ENCODE data around the gene PPP2R5D.

Gene PPP2R5D

GRCh38 chr6:43016943-43017334, 32.6 kb downstream of the PPP2R5D start:
- Histone ChIP-seq H2AFZ (no peak overlapping the region), H3K27me3 (ENCODE audit: control insufficient read depth, insufficient read depth, low read length) (no peaks in the 10 kb centered on the region), H3K4me3 (ENCODE audit: low read depth, low read length) (no peak overlapping the region), H3K27ac (no peak overlapping the region), H3K36me3 (ENCODE audit: control insufficient read depth, insufficient read depth, low read length) (no peaks in the 10 kb centered on the region), H3K9me3 (ENCODE audit: control insufficient read depth, low read length) (no peaks in the 10 kb centered on the region), H3K9ac (no peak overlapping the region), H3K4me2 (ENCODE audit: low read length) (no peak overlapping the region), H3K79me2 (peaks cover 34% of the 10 kb centered on the region), H3K4me1 (peaks cover 23% of the 10 kb centered on the region)
- TF ChIP-seq, protein P1, sequence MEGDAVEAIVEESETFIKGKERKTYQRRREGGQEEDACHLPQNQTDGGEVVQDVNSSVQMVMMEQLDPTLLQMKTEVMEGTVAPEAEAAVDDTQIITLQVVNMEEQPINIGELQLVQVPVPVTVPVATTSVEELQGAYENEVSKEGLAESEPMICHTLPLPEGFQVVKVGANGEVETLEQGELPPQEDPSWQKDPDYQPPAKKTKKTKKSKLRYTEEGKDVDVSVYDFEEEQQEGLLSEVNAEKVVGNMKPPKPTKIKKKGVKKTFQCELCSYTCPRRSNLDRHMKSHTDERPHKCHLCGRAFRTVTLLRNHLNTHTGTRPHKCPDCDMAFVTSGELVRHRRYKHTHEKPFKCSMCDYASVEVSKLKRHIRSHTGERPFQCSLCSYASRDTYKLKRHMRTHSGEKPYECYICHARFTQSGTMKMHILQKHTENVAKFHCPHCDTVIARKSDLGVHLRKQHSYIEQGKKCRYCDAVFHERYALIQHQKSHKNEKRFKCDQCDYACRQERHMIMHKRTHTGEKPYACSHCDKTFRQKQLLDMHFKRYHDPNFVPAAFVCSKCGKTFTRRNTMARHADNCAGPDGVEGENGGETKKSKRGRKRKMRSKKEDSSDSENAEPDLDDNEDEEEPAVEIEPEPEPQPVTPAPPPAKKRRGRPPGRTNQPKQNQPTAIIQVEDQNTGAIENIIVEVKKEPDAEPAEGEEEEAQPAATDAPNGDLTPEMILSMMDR (IDR thresholded peaks at IDR 0.05), result no peak

GRCh38 chr6:43019152-43019551, 34.8 kb downstream of the PPP2R5D start:
- Histone ChIP-seq H2AFZ (no peak overlapping the region), H3K27ac (no peak overlapping the region), H3K9me3 (ENCODE audit: control insufficient read depth, low read length) (no peaks in the 10 kb centered on the region), H3K9ac (no peak overlapping the region), H3K27me3 (ENCODE audit: control insufficient read depth, insufficient read depth, low read length) (no peaks in the 10 kb centered on the region), H3K79me2 (peaks cover 33% of the 10 kb centered on the region), H3K4me2 (ENCODE audit: low read length) (no peak overlapping the region), H3K4me1 (peaks cover 26% of the 10 kb centered on the region), H3K36me3 (ENCODE audit: control insufficient read depth, insufficient read depth, low read length) (no peaks in the 10 kb centered on the region), H3K4me3 (ENCODE audit: low read depth, low read length) (no peak overlapping the region)
- TF ChIP-seq, protein P1 (IDR thresholded peaks at IDR 0.05), result no peak

GRCh38 chr6:43020052-43020705, 35.8 kb downstream of the PPP2R5D start:
- H2AFZ ChIP-seq, result no peak overlapping the region
- no peaks in the 10 kb centered on the region for H3K27me3 ChIP-seq (ENCODE audit: control insufficient read depth, insufficient read depth, low read length)
- no peak overlapping the region for H3K4me3 ChIP-seq (ENCODE audit: low read depth, low read length)
- no peaks in the 10 kb centered on the region for H3K36me3 ChIP-seq (ENCODE audit: control insufficient read depth, insufficient read depth, low read length)
- no peak overlapping the region for H3K27ac ChIP-seq
- TF ChIP-seq, protein P1 (IDR thresholded peaks at IDR 0.05), result no peak
- no peak overlapping the region for H3K4me2 ChIP-seq (ENCODE audit: low read length)
- H3K9ac ChIP-seq, result no peak overlapping the region
- H3K9me3 ChIP-seq (ENCODE audit: control insufficient read depth, low read length), result no peaks in the 10 kb centered on the region
- peaks cover 22% of the 10 kb centered on the region for H3K79me2 ChIP-seq
- peaks cover 25% of the 10 kb centered on the region for H3K4me1 ChIP-seq

- peak overlapping the region; percentile 89 for H2AFZ ChIP-seq
- peak overlapping the region; percentile 63 for H3K4me3 ChIP-seq (ENCODE audit: low read depth, low read length)
- H3K27ac ChIP-seq, result peak overlapping the region; percentile 83
- H3K79me2 ChIP-seq, result peaks cover 16% of the 10 kb centered on the region
- peak overlapping the region; percentile 94 for H3K4me2 ChIP-seq (ENCODE audit: low read length)
- peak overlapping the region; percentile 6 for H3K9ac ChIP-seq
- H3K27me3 ChIP-seq (ENCODE audit: control insufficient read depth, insufficient read depth, low read length), result no peaks in the 10 kb centered on the region
- H3K4me1 ChIP-seq, result peaks cover 22% of the 10 kb centered on the region
- no peaks in the 10 kb centered on the region for H3K9me3 ChIP-seq (ENCODE audit: control insufficient read depth, low read length)
- TF ChIP-seq, protein P1 (IDR thresholded peaks at IDR 0.05), result no peak
- no peaks in the 10 kb centered on the region for H3K36me3 ChIP-seq (ENCODE audit: control insufficient read depth, insufficient read depth, low read length)
These were observed 36.5 kb downstream of the PPP2R5D start for GRCh38 chr6:43020847-43021246.
